NCI-H1105 treated with DMSO at 0.1 percent for 48 hours (cell line): Measurements from ENCODE around the gene DUS2.

Experiments
- DNase-seq: peaks from one replicate; lab custom pipeline; 2025; lab: John Stamatoyannopoulos, UW

Gene DUS2

GRCh38 chr16:68126395-68126794 is 103.3 kb downstream of the DUS2 start:
- no peak for DNase-seq

GRCh38 chr16:68128577-68129305 is 105.7 kb downstream of the DUS2 start:
- no peak for DNase-seq
